Measurements from ENCODE around the gene PARG.
"Not testable (repeated sequence)": the region's sequence is repeated elsewhere in the genome, so short reads cannot be mapped to it uniquely, and the experiment has no call there.

Gene PARG

DNA sequence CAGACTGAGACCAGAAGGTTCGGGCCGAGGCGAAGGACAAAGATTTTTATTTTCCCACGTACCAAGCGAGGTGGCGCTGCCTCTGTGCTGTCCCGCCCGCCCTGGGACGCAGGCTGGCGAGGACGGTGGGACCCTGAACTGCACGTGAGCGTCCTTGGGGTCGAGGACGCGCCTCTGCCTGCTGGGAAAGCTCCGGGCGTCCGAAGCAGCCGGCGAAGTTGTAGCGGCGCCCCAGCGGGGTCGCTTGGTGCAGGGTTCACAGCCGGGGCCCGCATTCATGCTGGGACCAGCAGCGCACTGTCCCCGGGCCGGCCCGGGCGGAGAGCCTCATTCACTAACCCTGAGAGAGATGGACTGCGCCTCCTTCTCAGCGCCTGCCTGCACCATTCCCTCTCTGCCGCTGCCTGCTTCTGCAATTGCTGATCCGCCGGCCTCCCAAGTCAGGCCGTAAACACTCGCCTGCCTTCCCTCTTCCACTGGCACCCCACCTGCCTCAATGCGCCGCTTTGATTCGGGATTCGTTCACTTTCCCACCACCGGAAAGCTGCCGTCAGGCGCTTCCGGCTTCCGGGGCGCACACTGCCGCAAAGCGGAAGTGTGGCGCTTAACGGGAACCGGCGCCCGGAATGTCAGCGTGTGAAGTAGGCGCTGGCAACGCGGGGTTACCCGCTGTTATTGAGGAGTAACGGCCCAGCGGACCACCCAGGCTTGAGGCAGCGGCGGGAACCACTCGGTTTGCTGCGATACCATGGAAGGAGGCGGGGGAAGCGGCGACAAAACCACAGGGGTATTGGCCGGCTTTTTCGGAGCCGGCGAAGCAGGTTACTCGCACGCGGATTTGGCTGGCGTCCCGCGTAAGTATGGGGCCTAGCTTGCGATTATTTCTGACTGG lies at the start of gene PARG, which contains the start of gene TIMM23B:
TSS of gene PARG (minus strand) at position 581 of the 892 bp plus-strand sequence. CDS start at position 279, 302 bp downstream.
TSS of gene TIMM23B (plus strand) at position 607 of the 892 bp plus-strand sequence. CDS start at position 749, 142 bp downstream.
- peak; percentile 58 for DNase-seq

- not testable (repeated sequence) for DNase-seq
Measured at GRCh38 chr10:49988376-49988775, 46.5 kb upstream of the PARG start, which contains the start of gene AGAP6. AGAP6 (plus strand) TSS chr10:49988406; CDS start chr10:49988716, 310 bp downstream.

DNA sequence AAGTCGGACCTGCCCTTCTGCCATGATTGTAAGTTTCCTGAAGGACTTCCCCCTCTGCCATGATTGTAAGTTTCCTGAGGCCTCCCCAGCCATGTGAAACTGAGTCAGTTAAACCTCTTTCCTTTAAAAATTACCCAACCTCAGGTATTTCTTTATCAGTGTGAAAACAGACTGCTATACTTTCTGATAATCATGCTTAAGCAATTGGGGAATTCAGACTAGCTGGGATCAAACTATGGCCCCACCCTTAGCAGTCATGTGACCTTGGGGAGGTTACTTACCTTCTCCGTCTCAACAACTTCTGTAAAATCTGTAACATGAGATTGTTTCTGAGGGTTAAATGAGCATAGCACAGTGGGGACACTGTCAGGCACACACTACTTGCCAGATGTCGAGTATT lies 45.4 kb upstream of the PARG start:
- DNase-seq: not testable (repeated sequence)

GRCh38 chr10:49977756-49978155 lies 35.9 kb upstream of the PARG start:
- not testable (repeated sequence) for DNase-seq

DNA sequence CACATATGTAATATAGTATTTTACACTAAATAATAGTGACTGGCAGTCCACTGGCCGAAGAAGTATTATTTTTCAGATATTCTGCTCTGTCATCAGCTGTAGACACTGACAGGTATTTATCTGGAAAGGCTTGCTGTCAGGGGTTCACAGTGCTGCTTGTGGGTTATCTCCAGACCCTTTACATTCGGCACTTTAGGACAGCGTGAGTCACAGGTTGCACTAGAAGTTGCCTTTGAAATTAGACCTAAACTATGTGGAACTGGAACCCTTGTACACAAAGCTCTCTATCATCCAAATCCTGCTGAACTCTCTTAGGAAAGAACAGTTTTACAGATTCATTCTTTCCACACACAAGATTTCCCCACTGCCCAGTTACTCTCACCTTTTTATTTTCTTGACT lies 30.3 kb upstream of the PARG start:
- not testable (repeated sequence) for DNase-seq

DNA sequence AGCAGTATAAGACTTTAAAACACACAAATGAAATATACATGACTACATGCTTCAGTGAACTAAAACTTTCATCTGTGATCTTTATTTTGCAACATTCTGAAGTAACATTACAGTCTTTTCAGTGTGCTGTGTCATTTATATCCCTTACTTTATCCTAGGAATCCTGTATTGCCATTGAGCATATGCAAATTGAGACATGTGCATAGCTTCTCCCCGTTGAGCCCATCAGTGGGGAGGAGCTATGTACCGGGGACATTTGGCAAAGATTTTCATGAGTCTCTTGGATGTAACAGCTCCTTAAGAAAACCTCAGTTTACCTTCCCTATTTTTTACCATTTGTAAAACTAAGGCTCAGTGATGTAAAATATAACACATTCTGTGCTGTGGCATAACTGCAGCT lies 29.6 kb upstream of the PARG start:
- DNase-seq: not testable (repeated sequence)

- not testable (repeated sequence) for DNase-seq
Measured at GRCh38 chr10:49970331-49970857, 28.6 kb upstream of the PARG start.

DNA sequence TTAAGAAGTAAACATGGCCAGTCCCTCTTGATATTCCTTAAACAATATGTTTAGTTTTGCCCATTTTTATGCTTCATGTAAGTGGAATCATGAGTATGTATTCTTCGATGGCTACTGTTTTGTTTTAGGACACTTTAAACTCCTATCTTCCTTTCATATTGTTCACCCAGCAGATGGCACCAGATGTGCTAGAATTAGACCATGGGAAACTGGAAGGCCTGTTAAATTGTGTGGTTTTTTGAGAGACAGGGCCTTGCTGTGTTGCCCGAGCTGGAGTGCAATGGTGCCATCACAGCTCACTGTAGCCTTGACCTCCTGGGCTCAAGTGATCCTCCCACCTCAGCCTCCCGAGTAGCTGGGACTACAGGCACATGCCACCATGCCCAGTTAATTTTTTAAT lies 11.3 kb upstream of the PARG start:
- not testable (repeated sequence) for DNase-seq

DNA sequence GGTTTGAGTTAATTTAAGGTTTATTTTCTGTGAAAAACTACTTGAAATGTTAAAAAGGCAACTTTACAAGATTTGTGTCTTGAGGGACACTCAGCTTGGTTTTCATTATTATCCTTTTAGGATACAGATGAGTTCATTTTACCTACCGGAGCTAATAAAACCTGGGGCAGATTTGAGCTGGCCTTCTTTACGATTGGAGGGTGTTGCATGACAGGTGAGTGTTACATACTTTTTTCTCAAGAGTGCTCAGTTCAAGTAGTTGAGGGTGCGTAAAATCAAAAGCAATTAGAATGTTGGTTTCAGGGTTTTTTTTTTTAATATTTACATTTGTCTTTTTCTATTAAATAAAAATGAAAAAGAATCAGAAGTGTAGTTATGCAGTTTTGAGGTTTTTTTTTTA lies 10.2 kb upstream of the PARG start:
- DNase-seq: not testable (repeated sequence)

DNA sequence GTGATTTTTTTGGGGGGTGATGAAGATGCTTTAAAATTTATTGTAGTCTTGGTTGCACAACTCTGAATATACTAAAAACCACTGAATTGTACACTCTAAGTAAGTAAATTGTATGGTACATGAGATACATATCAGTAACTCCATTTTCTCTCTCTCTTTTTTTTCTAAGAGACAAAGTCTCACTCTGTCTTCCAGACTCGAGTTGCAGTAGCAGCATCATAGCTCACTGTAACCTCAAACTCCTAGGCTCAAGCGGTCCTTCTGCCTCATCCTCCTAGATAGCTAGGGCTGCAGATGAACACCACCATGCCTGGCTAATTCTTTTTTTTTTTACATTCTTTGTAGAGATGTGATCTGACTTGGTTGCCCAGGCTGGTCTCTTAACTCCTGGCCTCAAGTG lies 6.9 kb upstream of the PARG start:
- DNase-seq: not testable (repeated sequence)

- not testable (repeated sequence) for DNase-seq
Measured at GRCh38 chr10:49948142-49948541, 6.3 kb upstream of the PARG start.

DNA sequence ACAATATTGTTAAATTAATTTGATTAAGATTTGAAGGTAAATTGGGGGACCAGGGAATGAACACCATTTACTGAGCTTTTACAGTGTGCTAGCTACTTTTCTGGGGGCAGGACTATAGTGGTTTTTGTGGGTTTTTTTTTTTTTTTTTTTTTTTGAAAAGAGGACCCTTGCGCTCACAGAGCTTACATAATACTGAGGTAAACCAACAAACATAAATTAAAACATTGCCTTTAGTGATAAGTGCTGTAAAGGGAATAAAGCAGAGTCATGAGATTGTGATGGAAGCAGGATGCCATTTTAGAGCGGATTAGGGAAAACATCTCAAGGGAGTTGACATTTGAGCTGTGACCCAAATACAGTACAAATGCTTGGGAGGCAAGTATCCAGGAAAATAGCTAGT lies 1.8 kb upstream of the PARG start:
- DNase-seq: not testable (repeated sequence)

DNA sequence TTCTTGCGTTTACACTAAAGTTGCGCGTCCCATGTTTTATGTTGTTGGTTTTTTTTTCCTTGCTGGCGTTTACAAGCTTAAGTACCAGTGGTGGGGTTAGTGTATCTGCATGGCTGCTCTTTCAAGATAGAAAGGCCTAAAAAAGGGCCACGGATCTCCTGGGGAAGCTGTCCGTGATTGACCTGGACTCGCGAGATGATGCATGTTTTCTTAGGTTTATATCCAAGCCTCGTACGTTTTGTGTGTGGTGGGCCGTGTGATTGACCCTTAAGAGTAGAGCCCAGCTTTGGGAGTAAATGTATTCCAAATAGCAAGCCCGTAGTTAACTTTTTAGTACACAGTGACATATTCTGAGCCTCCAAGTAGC lies 495 bp upstream of the PARG start:
- DNase-seq: not testable (repeated sequence)

GRCh38 chr10:49931959-49932728 lies 9.7 kb downstream of the PARG start:
- not testable (repeated sequence) for DNase-seq

- not testable (repeated sequence) for DNase-seq
Measured at GRCh38 chr10:49931276-49931675, 10.6 kb downstream of the PARG start.

DNA sequence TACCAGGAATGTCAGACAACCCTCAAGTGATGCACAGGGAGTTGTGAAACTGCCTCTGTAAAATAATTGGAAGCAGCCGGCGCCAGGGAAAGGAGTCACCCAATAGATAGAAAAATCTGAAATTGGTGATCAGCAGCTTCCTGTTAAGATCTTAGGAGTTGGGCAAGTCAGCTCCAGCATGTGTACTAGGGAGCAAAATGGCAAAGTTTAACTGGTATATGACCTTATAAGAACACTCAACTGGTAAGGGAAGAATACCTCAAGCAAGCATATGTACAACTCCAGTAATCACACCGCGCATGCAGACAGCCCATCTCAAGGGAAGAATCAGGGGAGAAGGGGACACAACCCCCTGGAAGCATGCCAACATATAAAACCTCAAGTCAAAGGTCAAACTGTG lies 18.3 kb downstream of the PARG start:
- DNase-seq: not testable (repeated sequence)

DNA sequence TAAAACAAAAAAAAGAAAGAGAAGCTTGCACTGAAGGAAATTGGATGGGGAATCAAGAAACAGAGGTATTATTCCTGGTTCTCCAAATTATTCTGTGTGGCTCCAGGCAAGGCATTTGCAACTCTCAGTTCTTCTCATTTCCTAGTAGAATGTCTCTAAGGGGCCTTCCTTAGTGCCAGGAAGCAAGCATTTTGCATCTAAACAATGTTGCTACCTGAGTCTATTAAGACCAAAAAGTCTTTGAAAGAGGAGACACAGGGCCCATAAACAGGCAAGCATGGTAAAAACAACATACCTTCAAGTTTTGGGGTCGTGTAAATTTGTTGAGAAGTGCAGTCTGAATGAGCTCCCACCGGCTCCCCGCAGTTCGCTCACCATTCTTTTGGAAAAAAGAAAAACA lies 19.8 kb downstream of the PARG start:
- DNase-seq: not testable (repeated sequence)

- not testable (repeated sequence) for DNase-seq
Measured at GRCh38 chr10:49917927-49918326, 23.9 kb downstream of the PARG start.

DNA sequence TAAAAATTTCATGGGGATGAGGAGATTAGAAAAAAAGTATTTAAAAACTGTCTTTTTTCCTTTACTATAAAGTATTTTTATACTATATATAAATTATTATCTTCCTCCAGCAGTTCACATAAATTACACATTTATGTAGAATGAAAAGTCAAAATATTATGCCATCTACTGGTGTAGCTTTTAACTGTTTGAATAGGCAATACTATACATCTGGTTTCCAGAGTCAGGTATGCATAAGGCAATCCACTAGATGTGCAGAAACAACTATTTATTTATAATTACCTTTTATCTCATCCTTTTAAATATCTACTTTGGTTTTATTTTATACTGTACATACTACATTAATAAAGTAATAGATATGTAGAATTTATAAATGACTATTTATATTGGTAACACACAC lies 25.4 kb downstream of the PARG start:
- not testable (repeated sequence) for DNase-seq

DNA sequence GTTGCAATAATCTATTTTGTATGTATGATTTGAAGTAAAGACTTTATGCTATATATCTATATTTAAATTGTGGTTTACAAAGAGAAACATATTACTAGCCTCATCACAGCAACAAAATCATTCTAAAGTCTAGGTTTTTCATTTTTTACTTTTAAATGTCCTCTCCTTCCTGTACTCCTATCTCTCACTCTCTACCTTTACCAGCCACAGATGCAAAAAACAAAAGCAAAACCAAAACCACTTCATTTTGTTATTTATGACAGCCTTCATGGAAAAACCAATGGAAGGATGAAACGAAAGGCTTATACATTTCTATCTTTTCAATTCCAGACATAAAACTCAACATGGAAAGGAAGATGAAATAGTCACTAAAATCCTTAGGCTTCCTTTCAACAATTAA lies 31.5 kb downstream of the PARG start:
- DNase-seq: not testable (repeated sequence)

GRCh38 chr10:49908290-49909080 lies 33.3 kb downstream of the PARG start:
- not testable (repeated sequence) for DNase-seq

- DNase-seq: not testable (repeated sequence)
Measured at GRCh38 chr10:49903829-49904228, 38.0 kb downstream of the PARG start.

All from NCI-H1092 (cell line).